WTC11 (cell line): ENCODE data around the gene DPP9. TPM values are rescaled to one million over a fixed set of nuclear protein-coding genes. Genes with fewer than 3 reads are reported as not detected.
A peak's percentile ranks its signal among the peaks of the same experiment; 100 is the strongest.

ENCODE experiments used
- ATAC-seq: fragments of 200-7000 bp; cut with Tn5 transposase; 2 replicates; pipeline ENCODE4 v1.10.0; 2021; ENCODE audit warnings: mild to moderate bottlenecking, moderate library complexity
- CTCF ChIA-PET: fragments of 300-600 bp; sonication (Branson Sonifier 250); formaldehyde crosslinking; loops from one replicate; lab custom pipeline; 2021; ENCODE audit warnings: antibody characterized with exemption; lab: Charles Lee
- POLR2A ChIA-PET: fragments of 350-600 bp; sonication (Branson Sonifier 250); formaldehyde crosslinking; loops from one replicate; lab custom pipeline; 2021; ENCODE audit warnings: antibody characterized with exemption; lab: Charles Lee
- DNase-seq: peaks from one replicate; pipeline ENCODE4 v3.0.0; 2021; ENCODE audit warnings: low spot score
- H3K27ac Mint-ChIP-seq: 2 replicates; pipeline ENCODE4 v1.8.0; 2021; ENCODE audit warnings: mixed read lengths
- H3K27me3 Mint-ChIP-seq: 2 replicates; pipeline ENCODE4 v1.8.0; 2021; ENCODE audit warnings: low read depth, mild to moderate bottlenecking, moderate library complexity, mixed read lengths
- H3K36me3 Mint-ChIP-seq: 2 replicates; pipeline ENCODE4 v1.8.0; 2021; ENCODE audit warnings: mixed read lengths
- H3K4me1 Mint-ChIP-seq: 2 replicates; pipeline ENCODE4 v1.8.0; 2022; ENCODE audit warnings: mixed read lengths
- H3K4me3 Mint-ChIP-seq: 2 replicates; pipeline ENCODE4 v1.8.0; 2021; ENCODE audit warnings: mild to moderate bottlenecking, moderate library complexity, mixed read lengths
- H3K9me3 Mint-ChIP-seq: 2 replicates; pipeline ENCODE4 v1.8.0; 2021; ENCODE audit warnings: mixed read lengths
- E2F5 ChIP-seq: sonication (generic); formaldehyde crosslinking; IDR thresholded peaks from 2 replicates; pipeline ENCODE4 v1.8.1; 2022; ENCODE audit warnings: mild to moderate bottlenecking, moderate library complexity, missing genetic modification reagents
- EMX1 ChIP-seq: fragments of 250-450 bp; sonication (Bioruptor Pico); IDR thresholded peaks from 2 replicates; pipeline ENCODE4 v1.8.0; 2021; ENCODE audit warnings: mild to moderate bottlenecking
- GABPB1 ChIP-seq: sonication (generic); formaldehyde crosslinking; IDR thresholded peaks from 2 replicates; pipeline ENCODE4 v1.8.1; 2023; ENCODE audit warnings: mild to moderate bottlenecking, missing genetic modification reagents
- JAZF1 ChIP-seq: fragments of 250-450 bp; sonication (Bioruptor Pico); IDR thresholded peaks from 2 replicates; pipeline ENCODE4 v1.9.0; 2021; ENCODE audit warnings: moderate library complexity, mild to moderate bottlenecking, inconsistent platforms
- NFE2L1 ChIP-seq: sonication (generic); formaldehyde crosslinking; IDR thresholded peaks from 2 replicates; pipeline ENCODE4 v1.8.1; 2023; ENCODE audit warnings: missing genetic modification reagents
- NR3C1 ChIP-seq: sonication (generic); formaldehyde crosslinking; conservative IDR thresholded peaks from 2 replicates; pipeline ENCODE4 v1.8.1; 2023; ENCODE audit warnings: low read depth, mild to moderate bottlenecking, missing genetic modification reagents
- RELA ChIP-seq: sonication (generic); formaldehyde crosslinking; IDR thresholded peaks from 2 replicates; pipeline ENCODE4 v1.8.1; 2022; ENCODE audit warnings: missing genetic modification reagents, mild to moderate bottlenecking, borderline replicate concordance
- TCF7 ChIP-seq: sonication (generic); formaldehyde crosslinking; IDR thresholded peaks from 2 replicates; pipeline ENCODE4 v1.8.0; 2022; ENCODE audit warnings: mild to moderate bottlenecking, low read depth, missing genetic modification reagents, moderate library complexity
- TP53 ChIP-seq: sonication (generic); formaldehyde crosslinking; IDR thresholded peaks from 2 replicates; pipeline ENCODE4 v1.8.1; 2023; ENCODE audit warnings: mild to moderate bottlenecking, missing genetic modification reagents
- ZNF121 ChIP-seq: sonication (generic); formaldehyde crosslinking; IDR thresholded peaks from 2 replicates; pipeline ENCODE4 v1.8.0; 2023; ENCODE audit warnings: missing genetic modification reagents
- ZNF138 ChIP-seq: sonication (generic); formaldehyde crosslinking; conservative IDR thresholded peaks from 2 replicates; pipeline ENCODE4 v1.8.1; 2022; ENCODE audit warnings: mild to moderate bottlenecking, moderate library complexity, missing genetic modification reagents
- ZNF219 ChIP-seq: sonication (generic); formaldehyde crosslinking; IDR thresholded peaks from 2 replicates; pipeline ENCODE4 v1.8.0; 2023; ENCODE audit warnings: missing genetic modification reagents, mild to moderate bottlenecking, borderline replicate concordance
- ZNF416 ChIP-seq: fragments of 250-450 bp; sonication (Bioruptor Pico); IDR thresholded peaks from 2 replicates; pipeline ENCODE4 v1.9.0; 2021; ENCODE audit warnings: mild to moderate bottlenecking, inconsistent platforms
- total RNA-seq: library from RNA; stranded (reverse); gene quantifications from 3 replicates; pipeline ENCODE4 v1.2.3, GENCODE V29; 2021
- TF ChIP-seq, protein P1 (sequence below): sonication (generic); formaldehyde crosslinking; IDR thresholded peaks from 2 replicates; pipeline ENCODE4 v1.8.0; 2022; ENCODE audit warnings: missing genetic modification reagents
- TF ChIP-seq, protein P2 (sequence below): sonication (generic); formaldehyde crosslinking; IDR thresholded peaks from 2 replicates; pipeline ENCODE4 v1.8.0; 2022; ENCODE audit warnings: mild to moderate bottlenecking, missing genetic modification reagents
- TF ChIP-seq, protein P3 (sequence below): sonication (generic); formaldehyde crosslinking; IDR thresholded peaks from 2 replicates; pipeline ENCODE4 v1.8.0; 2022; ENCODE audit warnings: mild to moderate bottlenecking, missing genetic modification reagents
- TF ChIP-seq, protein P4 (sequence below): sonication (generic); formaldehyde crosslinking; IDR thresholded peaks from 2 replicates; pipeline ENCODE4 v1.8.1; 2023; ENCODE audit warnings: mild to moderate bottlenecking, missing genetic modification reagents
- TF ChIP-seq, protein P5 (sequence below): sonication (generic); formaldehyde crosslinking; IDR thresholded peaks from 2 replicates; pipeline ENCODE4 v1.8.0; 2022; ENCODE audit warnings: mild to moderate bottlenecking, missing genetic modification reagents
- TF ChIP-seq, protein P6 (sequence below): sonication (generic); formaldehyde crosslinking; IDR thresholded peaks from 2 replicates; pipeline ENCODE4 v1.8.1; 2022; ENCODE audit warnings: low read depth, missing genetic modification reagents, borderline replicate concordance
- TF ChIP-seq, protein P7 (sequence below): fragments of 250-450 bp; sonication (Bioruptor Pico); IDR thresholded peaks from 2 replicates; pipeline ENCODE4 v2.1.2; 2022; ENCODE audit warnings: mild to moderate bottlenecking, moderate library complexity

DPP9 gene
- total RNA-seq, 1 experiment from 2014 or later, result 52.9 TPM

GRCh38 chr19:4673726-4674125 is 49.9 kb downstream of the DPP9 start:
- no peak for DNase-seq
- Mint-ChIP-seq H3K27me3 (no peaks in the 10 kb centered on the region), H3K27ac (no peak overlapping the region), H3K4me3 (no peak overlapping the region), H3K4me1 (peaks cover 18% of the 10 kb centered on the region), H3K9me3 (no peaks in the 10 kb centered on the region), H3K36me3 (peaks cover 3% of the 10 kb centered on the region; the same call in 1 of the 2 replicates)
- TF ChIP-seq ZNF121 (peak; percentile 72; the same call in 1 of the 2 replicates), TP53 (no peak)
- CTCF ChIA-PET, result interaction anchor here (0.5 to 1.7 kb wide), 6 partner anchors 40 to 206 kb away, joined by 3 to 10 read pairs (median 4); partner anchors contain the start of gene HDGFL2
- ATAC-seq, result no peak
- POLR2A ChIA-PET, result no interaction called here

GRCh38 chr19:4673216-4673615 is 50.4 kb downstream of the DPP9 start:
- Mint-ChIP-seq H3K4me3 (no peak overlapping the region), H3K4me1 (peaks cover 17% of the 10 kb centered on the region), H3K9me3 (no peaks in the 10 kb centered on the region), H3K27ac (no peak overlapping the region), H3K27me3 (no peaks in the 10 kb centered on the region), H3K36me3 (peaks cover 6% of the 10 kb centered on the region)
- CTCF ChIA-PET, result interaction anchor here (0.7 to 1.7 kb wide), 7 partner anchors 40 to 238 kb away, joined by 3 to 10 read pairs (median 4); partner anchors contain the start of genes FEM1A and HDGFL2
- DNase-seq (no peak), ATAC-seq (no peak)
- TF ChIP-seq, protein P1, sequence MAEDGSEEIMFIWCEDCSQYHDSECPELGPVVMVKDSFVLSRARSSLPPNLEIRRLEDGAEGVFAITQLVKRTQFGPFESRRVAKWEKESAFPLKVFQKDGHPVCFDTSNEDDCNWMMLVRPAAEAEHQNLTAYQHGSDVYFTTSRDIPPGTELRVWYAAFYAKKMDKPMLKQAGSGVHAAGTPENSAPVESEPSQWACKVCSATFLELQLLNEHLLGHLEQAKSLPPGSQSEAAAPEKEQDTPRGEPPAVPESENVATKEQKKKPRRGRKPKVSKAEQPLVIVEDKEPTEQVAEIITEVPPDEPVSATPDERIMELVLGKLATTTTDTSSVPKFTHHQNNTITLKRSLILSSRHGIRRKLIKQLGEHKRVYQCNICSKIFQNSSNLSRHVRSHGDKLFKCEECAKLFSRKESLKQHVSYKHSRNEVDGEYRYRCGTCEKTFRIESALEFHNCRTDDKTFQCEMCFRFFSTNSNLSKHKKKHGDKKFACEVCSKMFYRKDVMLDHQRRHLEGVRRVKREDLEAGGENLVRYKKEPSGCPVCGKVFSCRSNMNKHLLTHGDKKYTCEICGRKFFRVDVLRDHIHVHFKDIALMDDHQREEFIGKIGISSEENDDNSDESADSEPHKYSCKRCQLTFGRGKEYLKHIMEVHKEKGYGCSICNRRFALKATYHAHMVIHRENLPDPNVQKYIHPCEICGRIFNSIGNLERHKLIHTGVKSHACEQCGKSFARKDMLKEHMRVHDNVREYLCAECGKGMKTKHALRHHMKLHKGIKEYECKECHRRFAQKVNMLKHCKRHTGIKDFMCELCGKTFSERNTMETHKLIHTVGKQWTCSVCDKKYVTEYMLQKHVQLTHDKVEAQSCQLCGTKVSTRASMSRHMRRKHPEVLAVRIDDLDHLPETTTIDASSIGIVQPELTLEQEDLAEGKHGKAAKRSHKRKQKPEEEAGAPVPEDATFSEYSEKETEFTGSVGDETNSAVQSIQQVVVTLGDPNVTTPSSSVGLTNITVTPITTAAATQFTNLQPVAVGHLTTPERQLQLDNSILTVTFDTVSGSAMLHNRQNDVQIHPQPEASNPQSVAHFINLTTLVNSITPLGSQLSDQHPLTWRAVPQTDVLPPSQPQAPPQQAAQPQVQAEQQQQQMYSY (CRISPR knock-in tag), result no peak
- TF ChIP-seq ZNF138 (no peak), JAZF1 (CRISPR knock-in tag) (no peak), E2F5 (no peak)
- POLR2A ChIA-PET, result interaction anchor here (0.6 kb wide), 1 partner anchor 12 kb away, joined by 3 read pairs; no protein-coding TSS in a partner anchor

DNA sequence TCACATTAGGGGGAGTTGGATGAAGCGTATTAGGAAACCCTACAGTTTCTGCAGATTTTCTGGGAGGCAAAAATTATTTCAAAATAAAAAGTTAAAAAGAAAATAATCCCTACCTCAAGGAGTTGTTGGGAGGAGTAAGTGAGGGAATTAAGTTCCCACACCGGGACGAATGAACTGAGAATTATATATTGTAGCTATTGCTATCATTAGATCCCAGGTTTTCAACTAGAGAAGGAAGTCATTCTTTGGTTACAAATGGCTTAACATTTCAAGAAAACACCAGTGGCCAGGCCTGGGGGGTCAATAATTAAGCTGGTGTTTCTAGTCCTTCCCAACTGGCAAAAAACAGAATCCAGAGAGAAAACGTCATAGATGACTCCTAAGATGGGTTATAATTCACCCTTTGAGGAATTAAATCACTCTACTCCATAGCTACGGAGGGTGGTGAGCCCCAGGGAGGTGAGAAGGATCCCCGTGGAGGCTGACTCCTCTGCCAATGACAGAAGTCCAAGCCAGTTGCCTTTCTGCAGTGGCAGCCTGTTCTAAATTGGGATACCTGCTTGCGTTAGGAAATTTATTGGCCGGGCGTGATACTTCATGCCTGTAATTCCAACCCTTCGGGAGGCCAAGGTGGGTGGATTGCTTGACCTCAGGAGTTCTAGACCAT is 52.3 kb downstream of the DPP9 start:
- ChIA-PET POLR2A (no interaction called here), CTCF (no interaction called here)
- Mint-ChIP-seq H3K27ac (peak overlapping the region; percentile 87), H3K4me3 (peak overlapping the region; percentile 60), H3K27me3 (no peaks in the 10 kb centered on the region), H3K36me3 (peaks cover 6% of the 10 kb centered on the region), H3K9me3 (no peaks in the 10 kb centered on the region), H3K4me1 (peaks cover 7% of the 10 kb centered on the region)
- TF ChIP-seq, protein P2, sequence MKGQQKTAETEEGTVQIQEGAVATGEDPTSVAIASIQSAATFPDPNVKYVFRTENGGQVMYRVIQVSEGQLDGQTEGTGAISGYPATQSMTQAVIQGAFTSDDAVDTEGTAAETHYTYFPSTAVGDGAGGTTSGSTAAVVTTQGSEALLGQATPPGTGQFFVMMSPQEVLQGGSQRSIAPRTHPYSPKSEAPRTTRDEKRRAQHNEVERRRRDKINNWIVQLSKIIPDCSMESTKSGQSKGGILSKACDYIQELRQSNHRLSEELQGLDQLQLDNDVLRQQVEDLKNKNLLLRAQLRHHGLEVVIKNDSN (CRISPR knock-in tag), result no peak
- no peak for TF ChIP-seq NR3C1 (CRISPR knock-in tag)
- TF ChIP-seq, protein P3, sequence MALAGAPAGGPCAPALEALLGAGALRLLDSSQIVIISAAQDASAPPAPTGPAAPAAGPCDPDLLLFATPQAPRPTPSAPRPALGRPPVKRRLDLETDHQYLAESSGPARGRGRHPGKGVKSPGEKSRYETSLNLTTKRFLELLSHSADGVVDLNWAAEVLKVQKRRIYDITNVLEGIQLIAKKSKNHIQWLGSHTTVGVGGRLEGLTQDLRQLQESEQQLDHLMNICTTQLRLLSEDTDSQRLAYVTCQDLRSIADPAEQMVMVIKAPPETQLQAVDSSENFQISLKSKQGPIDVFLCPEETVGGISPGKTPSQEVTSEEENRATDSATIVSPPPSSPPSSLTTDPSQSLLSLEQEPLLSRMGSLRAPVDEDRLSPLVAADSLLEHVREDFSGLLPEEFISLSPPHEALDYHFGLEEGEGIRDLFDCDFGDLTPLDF (CRISPR knock-in tag), result no peak
- TF ChIP-seq GABPB1 (CRISPR knock-in tag), result no peak
- no peak for TF ChIP-seq EMX1 (CRISPR knock-in tag)
- no peak for TF ChIP-seq NFE2L1 (CRISPR knock-in tag)
- TF ChIP-seq, protein P4, sequence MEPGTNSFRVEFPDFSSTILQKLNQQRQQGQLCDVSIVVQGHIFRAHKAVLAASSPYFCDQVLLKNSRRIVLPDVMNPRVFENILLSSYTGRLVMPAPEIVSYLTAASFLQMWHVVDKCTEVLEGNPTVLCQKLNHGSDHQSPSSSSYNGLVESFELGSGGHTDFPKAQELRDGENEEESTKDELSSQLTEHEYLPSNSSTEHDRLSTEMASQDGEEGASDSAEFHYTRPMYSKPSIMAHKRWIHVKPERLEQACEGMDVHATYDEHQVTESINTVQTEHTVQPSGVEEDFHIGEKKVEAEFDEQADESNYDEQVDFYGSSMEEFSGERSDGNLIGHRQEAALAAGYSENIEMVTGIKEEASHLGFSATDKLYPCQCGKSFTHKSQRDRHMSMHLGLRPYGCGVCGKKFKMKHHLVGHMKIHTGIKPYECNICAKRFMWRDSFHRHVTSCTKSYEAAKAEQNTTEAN (CRISPR knock-in tag), result no peak
- TF ChIP-seq TCF7 (CRISPR knock-in tag), result no peak
- no peak for TF ChIP-seq ZNF219
- TF ChIP-seq, protein P5, sequence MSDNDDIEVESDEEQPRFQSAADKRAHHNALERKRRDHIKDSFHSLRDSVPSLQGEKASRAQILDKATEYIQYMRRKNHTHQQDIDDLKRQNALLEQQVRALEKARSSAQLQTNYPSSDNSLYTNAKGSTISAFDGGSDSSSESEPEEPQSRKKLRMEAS (CRISPR knock-in tag), result no peak
- TF ChIP-seq, protein P6, sequence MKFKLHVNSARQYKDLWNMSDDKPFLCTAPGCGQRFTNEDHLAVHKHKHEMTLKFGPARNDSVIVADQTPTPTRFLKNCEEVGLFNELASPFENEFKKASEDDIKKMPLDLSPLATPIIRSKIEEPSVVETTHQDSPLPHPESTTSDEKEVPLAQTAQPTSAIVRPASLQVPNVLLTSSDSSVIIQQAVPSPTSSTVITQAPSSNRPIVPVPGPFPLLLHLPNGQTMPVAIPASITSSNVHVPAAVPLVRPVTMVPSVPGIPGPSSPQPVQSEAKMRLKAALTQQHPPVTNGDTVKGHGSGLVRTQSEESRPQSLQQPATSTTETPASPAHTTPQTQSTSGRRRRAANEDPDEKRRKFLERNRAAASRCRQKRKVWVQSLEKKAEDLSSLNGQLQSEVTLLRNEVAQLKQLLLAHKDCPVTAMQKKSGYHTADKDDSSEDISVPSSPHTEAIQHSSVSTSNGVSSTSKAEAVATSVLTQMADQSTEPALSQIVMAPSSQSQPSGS (CRISPR knock-in tag), result no peak
- no peak for TF ChIP-seq ZNF416
- no peak for TF ChIP-seq RELA
- TF ChIP-seq, protein P7, sequence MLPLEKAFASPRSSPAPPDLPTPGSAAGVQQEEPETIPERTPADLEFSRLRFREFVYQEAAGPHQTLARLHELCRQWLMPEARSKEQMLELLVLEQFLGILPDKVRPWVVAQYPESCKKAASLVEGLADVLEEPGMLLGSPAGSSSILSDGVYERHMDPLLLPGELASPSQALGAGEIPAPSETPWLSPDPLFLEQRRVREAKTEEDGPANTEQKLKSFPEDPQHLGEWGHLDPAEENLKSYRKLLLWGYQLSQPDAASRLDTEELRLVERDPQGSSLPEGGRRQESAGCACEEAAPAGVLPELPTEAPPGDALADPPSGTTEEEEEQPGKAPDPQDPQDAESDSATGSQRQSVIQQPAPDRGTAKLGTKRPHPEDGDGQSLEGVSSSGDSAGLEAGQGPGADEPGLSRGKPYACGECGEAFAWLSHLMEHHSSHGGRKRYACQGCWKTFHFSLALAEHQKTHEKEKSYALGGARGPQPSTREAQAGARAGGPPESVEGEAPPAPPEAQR, result no peak
- DNase-seq (no peak), ATAC-seq (no peak)
